ENCODE data around the gene KLK5. TPM values are rescaled to one million over a fixed set of nuclear protein-coding genes. Genes with fewer than 3 reads are reported as not detected.

The KLK5 gene
- total RNA-seq, 1 experiment from 2014 or later: not detected

DNA sequence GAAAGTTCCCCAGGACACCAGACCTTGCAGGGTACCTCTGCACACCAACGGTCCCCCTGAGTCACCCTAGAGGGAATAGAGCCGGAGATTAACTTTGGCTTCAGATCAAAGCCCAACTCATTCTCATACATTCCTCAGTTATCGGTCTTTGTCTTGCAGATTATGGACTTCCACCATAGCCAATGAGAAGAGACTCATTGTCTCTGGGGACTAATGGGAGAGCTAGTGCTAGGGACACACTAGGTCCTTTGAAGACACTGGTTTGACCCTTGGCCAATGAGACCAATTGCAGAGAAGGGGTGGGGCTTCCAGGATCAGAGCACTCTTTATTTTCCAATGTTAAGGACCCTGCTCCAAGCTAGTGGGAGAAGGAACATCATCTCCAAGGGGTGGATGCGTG is 24.8 kb upstream of the KLK5 start:
- Histone ChIP-seq H3K36me3 (ENCODE audit: control insufficient read depth, insufficient read depth, low read length) (no peaks in the 10 kb centered on the region), H3K27me3 (replicated peaks; ENCODE audit: control insufficient read depth, insufficient read depth, low read length) (no peaks in the 10 kb centered on the region), H3K4me3 (ENCODE audit: low read depth, low read length) (no peak overlapping the region), H3K9me3 (no peaks in the 10 kb centered on the region), H3K4me1 (peaks cover 14% of the 10 kb centered on the region; the same call in 1 of the 2 replicates)
- H3K27me3 Mint-ChIP-seq (ENCODE audit: insufficient read depth, unreplicated experiment): peaks cover 9% of the 10 kb centered on the region
- CTCF ChIA-PET: no interaction called here
- no peak for DNase-seq
- H3K9me3 Mint-ChIP-seq (ENCODE audit: unreplicated experiment): no peaks in the 10 kb centered on the region
- peaks cover 5% of the 10 kb centered on the region for H3K36me3 Mint-ChIP-seq (ENCODE audit: insufficient read depth, unreplicated experiment)
- POLR2A ChIA-PET: no interaction called here
- intact Hi-C loops (cut with micrococcal nuclease; ENCODE audit: unreplicated experiment): no loop called here
- H3K27ac Mint-ChIP-seq (ENCODE audit: unreplicated experiment): no peak overlapping the region
- H3K4me1 Mint-ChIP-seq (ENCODE audit: low read depth, unreplicated experiment): peaks cover 7% of the 10 kb centered on the region
- BruUV-seq (replicated peaks): no TSS peak
- TF ChIP-seq, protein P1, sequence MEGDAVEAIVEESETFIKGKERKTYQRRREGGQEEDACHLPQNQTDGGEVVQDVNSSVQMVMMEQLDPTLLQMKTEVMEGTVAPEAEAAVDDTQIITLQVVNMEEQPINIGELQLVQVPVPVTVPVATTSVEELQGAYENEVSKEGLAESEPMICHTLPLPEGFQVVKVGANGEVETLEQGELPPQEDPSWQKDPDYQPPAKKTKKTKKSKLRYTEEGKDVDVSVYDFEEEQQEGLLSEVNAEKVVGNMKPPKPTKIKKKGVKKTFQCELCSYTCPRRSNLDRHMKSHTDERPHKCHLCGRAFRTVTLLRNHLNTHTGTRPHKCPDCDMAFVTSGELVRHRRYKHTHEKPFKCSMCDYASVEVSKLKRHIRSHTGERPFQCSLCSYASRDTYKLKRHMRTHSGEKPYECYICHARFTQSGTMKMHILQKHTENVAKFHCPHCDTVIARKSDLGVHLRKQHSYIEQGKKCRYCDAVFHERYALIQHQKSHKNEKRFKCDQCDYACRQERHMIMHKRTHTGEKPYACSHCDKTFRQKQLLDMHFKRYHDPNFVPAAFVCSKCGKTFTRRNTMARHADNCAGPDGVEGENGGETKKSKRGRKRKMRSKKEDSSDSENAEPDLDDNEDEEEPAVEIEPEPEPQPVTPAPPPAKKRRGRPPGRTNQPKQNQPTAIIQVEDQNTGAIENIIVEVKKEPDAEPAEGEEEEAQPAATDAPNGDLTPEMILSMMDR (IDR thresholded peaks at IDR 0.05; ENCODE audit: insufficient read depth in 1 of 2, low read depth in 1 of 2, low read length in 1 of 2, severe bottlenecking in 1 of 2, unreplicated experiment in 1 of 2): no peak
- H3K4me3 Mint-ChIP-seq (ENCODE audit: unreplicated experiment): no peak overlapping the region

- peak overlapping the region; percentile 11 for H3K27ac Mint-ChIP-seq (ENCODE audit: unreplicated experiment)
- no TSS peak for BruUV-seq (replicated peaks)
- CTCF ChIA-PET: no interaction called here
- TF ChIP-seq, protein P1 (IDR thresholded peaks at IDR 0.05; ENCODE audit: insufficient read depth in 1 of 2, low read depth in 1 of 2, low read length in 1 of 2, severe bottlenecking in 1 of 2, unreplicated experiment in 1 of 2): no peak
- H3K27me3 Mint-ChIP-seq (ENCODE audit: insufficient read depth, unreplicated experiment): peaks cover 2% of the 10 kb centered on the region
- Histone ChIP-seq H3K36me3 (ENCODE audit: control insufficient read depth, insufficient read depth, low read length) (no peaks in the 10 kb centered on the region), H3K27me3 (replicated peaks; ENCODE audit: control insufficient read depth, insufficient read depth, low read length) (no peaks in the 10 kb centered on the region), H3K4me3 (ENCODE audit: low read depth, low read length) (no peak overlapping the region), H3K4me1 (peaks cover 14% of the 10 kb centered on the region; the same call in 1 of the 2 replicates), H3K9me3 (no peaks in the 10 kb centered on the region)
- DNase-seq: peak; percentile 60 to 86
- no peaks in the 10 kb centered on the region for H3K9me3 Mint-ChIP-seq (ENCODE audit: unreplicated experiment)
- H3K4me3 Mint-ChIP-seq (ENCODE audit: unreplicated experiment): peak overlapping the region; percentile 18
- peaks cover 7% of the 10 kb centered on the region for H3K4me1 Mint-ChIP-seq (ENCODE audit: low read depth, unreplicated experiment)
- peaks cover 5% of the 10 kb centered on the region for H3K36me3 Mint-ChIP-seq (ENCODE audit: insufficient read depth, unreplicated experiment)
- POLR2A ChIA-PET: no interaction called here
- intact Hi-C loops (cut with micrococcal nuclease; ENCODE audit: unreplicated experiment): no loop called here
These were observed 22.9 kb upstream of the KLK5 start for GRCh38 chr19:50975766-50976165.

GRCh38 chr19:50974702-50975556 is 22.1 kb upstream of the KLK5 start:
- H3K4me1 Mint-ChIP-seq (ENCODE audit: low read depth, unreplicated experiment): peaks cover 7% of the 10 kb centered on the region
- CTCF ChIA-PET: no interaction called here
- H3K27ac Mint-ChIP-seq (ENCODE audit: unreplicated experiment): no peak overlapping the region
- no peak for DNase-seq
- peaks cover 5% of the 10 kb centered on the region for H3K36me3 Mint-ChIP-seq (ENCODE audit: insufficient read depth, unreplicated experiment)
- no TSS peak for BruUV-seq (replicated peaks)
- no peak overlapping the region for H3K4me3 ChIP-seq (ENCODE audit: low read depth, low read length)
- intact Hi-C loops (cut with micrococcal nuclease; ENCODE audit: unreplicated experiment): no loop called here
- H3K4me1 ChIP-seq: peaks cover 14% of the 10 kb centered on the region; the same call in 1 of the 2 replicates
- no peaks in the 10 kb centered on the region for H3K27me3 ChIP-seq (replicated peaks; ENCODE audit: control insufficient read depth, insufficient read depth, low read length)
- no peaks in the 10 kb centered on the region for H3K9me3 ChIP-seq
- POLR2A ChIA-PET: no interaction called here
- no peaks in the 10 kb centered on the region for H3K36me3 ChIP-seq (ENCODE audit: control insufficient read depth, insufficient read depth, low read length)
- H3K27me3 Mint-ChIP-seq (ENCODE audit: insufficient read depth, unreplicated experiment): no peaks in the 10 kb centered on the region
- no peak overlapping the region for H3K4me3 Mint-ChIP-seq (ENCODE audit: unreplicated experiment)
- TF ChIP-seq, protein P1 (IDR thresholded peaks at IDR 0.05; ENCODE audit: insufficient read depth in 1 of 2, low read depth in 1 of 2, low read length in 1 of 2, severe bottlenecking in 1 of 2, unreplicated experiment in 1 of 2): no peak
- no peaks in the 10 kb centered on the region for H3K9me3 Mint-ChIP-seq (ENCODE audit: unreplicated experiment)
